HG02571 (cell line): ENCODE results near the gene DCP1A.

Experiments
- ATAC-seq: cut with Tn5 transposase; IDR thresholded peaks from one replicate; pipeline ENCODE4 v1.9.1; 2021; ENCODE audit warnings: mild to moderate bottlenecking, moderate library complexity; ENCODE audit not compliant: unreplicated experiment

DCP1A gene

GRCh38 chr3:53250453-53250852 lies 96.9 kb downstream of the DCP1A start:
- ATAC-seq: no peak

GRCh38 chr3:53248161-53248560 lies 99.2 kb downstream of the DCP1A start:
- no peak for ATAC-seq

DNA sequence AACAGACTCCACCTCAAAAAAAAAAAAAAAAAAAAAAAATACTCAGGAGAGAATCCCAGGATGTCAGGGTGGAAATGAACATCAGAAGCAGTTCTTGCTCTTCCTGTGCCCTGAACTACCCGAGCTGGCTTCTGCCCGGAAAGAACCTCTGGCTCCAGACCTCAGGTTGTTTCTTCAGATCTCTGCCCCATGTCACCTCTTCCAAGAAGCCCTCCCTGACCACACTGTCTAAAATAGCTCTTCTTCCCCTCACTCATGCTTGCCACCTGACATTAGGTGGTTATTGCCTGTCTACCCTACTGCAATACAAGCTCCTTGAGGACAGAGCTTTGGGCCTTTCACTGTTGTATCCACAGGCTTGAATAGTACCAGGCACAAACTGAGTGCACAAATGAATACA lies 99.7 kb downstream of the DCP1A start:
- no peak for ATAC-seq

DNA sequence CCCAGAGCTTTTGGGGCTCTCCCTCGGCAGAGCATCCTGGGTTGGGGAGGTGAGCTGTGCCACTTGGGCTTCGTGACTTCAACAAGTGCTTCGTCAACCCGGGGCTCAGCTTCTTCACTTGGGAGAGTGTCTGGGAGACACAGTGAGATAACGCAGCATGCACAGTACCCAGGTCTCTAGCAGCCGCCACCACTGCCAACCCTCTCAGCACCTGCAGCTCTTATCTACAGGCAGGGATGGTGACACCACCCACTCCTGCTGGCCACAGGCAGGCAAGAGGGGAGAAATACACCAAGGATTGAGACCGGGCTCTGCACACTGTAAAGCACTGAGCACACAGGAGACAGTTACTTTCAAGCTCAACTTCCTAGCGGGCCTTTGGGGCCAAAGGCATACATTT lies 103.1 kb downstream of the DCP1A start:
- no peak for ATAC-seq

- no peak for ATAC-seq
These were observed 103.6 kb downstream of the DCP1A start for GRCh38 chr3:53243785-53244184.

GRCh38 chr3:53243165-53243564 lies 104.2 kb downstream of the DCP1A start:
- no peak for ATAC-seq

GRCh38 chr3:53242642-53243041 lies 104.7 kb downstream of the DCP1A start:
- ATAC-seq: no peak

GRCh38 chr3:53242155-53242554 lies 105.2 kb downstream of the DCP1A start:
- ATAC-seq: no peak

DNA sequence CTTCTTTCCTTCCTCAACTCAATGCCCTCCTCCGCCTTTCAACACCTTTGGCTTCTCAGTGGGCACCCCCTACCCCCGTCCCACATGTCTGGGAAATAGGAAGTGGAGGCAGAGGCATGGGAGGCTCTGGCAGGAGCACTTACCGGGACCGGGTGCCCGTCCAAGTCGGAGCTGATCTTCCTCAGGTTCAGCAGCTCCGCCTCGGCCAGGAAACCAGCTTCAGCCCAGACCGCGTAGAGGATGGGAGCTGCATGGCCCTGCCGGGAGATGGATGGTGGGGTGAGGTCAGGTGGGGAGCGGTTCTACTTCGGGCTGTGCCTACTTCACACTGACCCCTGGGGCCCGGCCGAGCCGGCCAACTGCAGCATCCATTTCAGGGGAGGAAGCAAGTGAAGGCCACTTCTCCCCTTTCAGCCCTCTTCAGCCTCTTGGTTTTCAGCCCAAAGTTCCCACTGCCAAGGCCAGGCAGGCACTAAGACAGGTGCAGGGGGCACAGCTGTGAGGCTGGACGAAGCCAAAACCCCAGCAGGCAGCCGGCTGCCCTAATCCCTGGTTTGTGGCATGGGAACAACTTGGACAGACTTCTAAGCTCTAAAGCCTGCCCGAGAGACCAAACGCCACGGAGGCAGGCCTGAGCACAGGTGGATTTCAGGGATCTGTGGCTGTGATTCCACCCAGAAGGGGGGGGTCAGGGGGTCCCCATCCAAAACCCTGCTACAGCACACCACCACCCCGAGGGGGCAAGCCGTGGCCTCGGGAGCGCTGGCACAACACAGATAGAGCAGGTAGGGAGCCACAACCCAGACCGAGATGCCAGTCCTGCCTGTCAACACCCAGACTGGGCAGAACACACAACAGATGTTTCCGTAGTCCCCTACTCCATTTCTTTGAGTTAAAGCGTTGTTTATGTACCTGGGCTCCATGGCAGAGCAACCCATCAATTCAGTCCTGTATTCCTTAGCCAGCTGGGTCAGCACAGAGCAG lies 106.1 kb downstream of the DCP1A start:
- ATAC-seq: no peak

GRCh38 chr3:53239800-53240199 lies 107.5 kb downstream of the DCP1A start:
- no peak for ATAC-seq

- ATAC-seq: no peak
These were observed 108.5 kb downstream of the DCP1A start for GRCh38 chr3:53238886-53239285.

GRCh38 chr3:53238051-53238850 lies 109.1 kb downstream of the DCP1A start:
- ATAC-seq: no peak

- ATAC-seq: no peak
These were observed 111.1 kb downstream of the DCP1A start for GRCh38 chr3:53236112-53236841.

- ATAC-seq: no peak
These were observed 111.8 kb downstream of the DCP1A start for GRCh38 chr3:53235545-53235944.

DNA sequence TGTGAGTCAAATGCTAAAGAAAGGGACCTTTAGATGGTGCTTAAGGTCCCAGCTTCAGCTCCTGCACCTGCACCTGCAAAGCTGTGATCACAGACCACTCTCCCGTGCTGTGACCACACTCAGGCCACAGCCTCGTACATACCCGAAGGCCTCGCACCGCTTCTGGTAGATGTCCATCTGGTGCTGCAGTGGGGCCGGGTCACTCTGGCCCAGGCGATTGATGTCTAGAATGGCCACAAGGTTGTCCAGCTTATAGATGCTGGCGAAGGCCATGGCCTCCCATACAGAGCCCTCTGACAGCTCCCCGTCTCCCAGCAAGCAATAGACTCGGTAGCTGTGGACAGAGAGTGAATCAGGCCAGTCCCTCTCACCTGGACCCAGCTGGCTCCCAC lies 112.5 kb downstream of the DCP1A start:
- ATAC-seq: no peak

DNA sequence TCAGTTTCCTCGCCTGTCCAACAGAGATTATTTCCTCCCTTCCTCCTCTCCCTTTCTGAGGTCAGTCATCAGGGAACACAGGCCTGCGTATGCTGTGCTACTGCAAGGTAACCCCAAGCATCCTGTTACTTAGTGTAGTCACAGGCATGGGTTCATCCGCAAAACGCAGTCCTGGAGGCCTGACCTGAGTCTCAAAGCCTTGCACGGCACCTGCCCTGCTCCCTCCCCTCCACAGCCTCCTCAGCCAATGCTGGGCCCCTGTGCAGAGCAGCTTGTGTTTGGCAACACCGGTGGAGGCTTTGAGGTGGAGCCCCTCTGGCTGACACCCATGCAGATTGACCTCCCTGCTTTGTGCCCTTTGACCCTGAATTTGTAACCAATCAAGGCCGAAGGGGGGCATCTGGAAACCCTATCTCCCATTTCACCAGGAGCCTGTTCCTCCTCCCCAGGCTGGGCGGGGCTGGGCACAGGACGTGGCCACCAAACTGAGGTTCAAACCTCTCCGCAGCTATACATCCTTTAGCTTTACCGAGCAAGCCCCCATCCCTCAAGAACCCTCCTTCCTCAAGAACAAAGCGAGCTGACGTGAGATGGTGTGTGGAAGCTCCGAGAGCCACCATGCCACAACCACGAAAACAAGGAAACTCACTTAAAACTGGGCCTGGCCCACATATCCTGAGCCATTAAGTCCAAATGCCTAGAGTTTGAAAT lies 113.1 kb downstream of the DCP1A start:
- ATAC-seq: no peak
